Uterus (tissue), 4 donors: ENCODE results near the gene RGL1. TPM values are rescaled to one million over a fixed set of nuclear protein-coding genes. Genes with fewer than 3 reads are reported as not detected.

Source experiments
- DNase-seq, 2 donors: peaks; one replicate each; pipeline ENCODE4 v3.0.0-alpha.2; 2019 to 2020
- H3K27ac ChIP-seq, 2 donors: fragments of 200-600 bp; sonication (generic); 1 replicate in 1 of 2; 2 replicates in 1 of 2; pipeline ENCODE4 v1.5.1; 2016 to 2018
- H3K27me3 ChIP-seq, 2 donors: fragments of 200-600 bp; sonication (generic); one replicate each; pipeline ENCODE4 v1.5.1; 2018 to 2019; ENCODE audit warnings: control low read depth in 1 of 2
- H3K36me3 ChIP-seq, 2 donors: fragments of 200-600 bp; sonication (generic); one replicate each; pipeline ENCODE4 v1.5.1; 2019; ENCODE audit warnings: control low read depth in 1 of 2
- H3K4me1 ChIP-seq, 2 donors: fragments of 200-600 bp; sonication (generic); one replicate each; pipeline ENCODE4 v1.5.1; 2018 to 2019; ENCODE audit warnings: control low read depth in 1 of 2
- H3K4me3 ChIP-seq, 2 donors: fragments of 200-600 bp; sonication (generic); 1 replicate in 1 of 2; 2 replicates in 1 of 2; pipeline ENCODE4 v1.5.1; 2018 to 2019; ENCODE audit warnings: mild to moderate bottlenecking in 1 of 2
- H3K9me3 ChIP-seq, 2 donors: fragments of 200-600 bp; sonication (generic); one replicate each; pipeline ENCODE4 v1.5.1; 2019; ENCODE audit warnings: control low read depth in 1 of 2
- POLR2A ChIP-seq, 2 donors: fragments of 450-650 bp; IDR thresholded peaks; one replicate each; pipeline ENCODE4 v1.6.1; 2016; ENCODE audit warnings: antibody characterized with exemption in 2 of 2, mild to moderate bottlenecking in 1 of 2, moderate library complexity in 1 of 2
- intact Hi-C: fragments of 100-400 bp; cut with DNase I; formaldehyde crosslinking; loops from one replicate; pipeline ENCODE4 v1.15.1; 2023; ENCODE audit warnings: low total_unique reads
- total RNA-seq, 4 donors: library from RNA; depleted of rRNA in 3 of 4; stranded (reverse); fragments of >200 nt in 3 of 4; gene quantifications; one replicate each; pipeline versions ENCODE4 v1.1.0 to v1.2.4, GENCODE V29; 2014 to 2023
- TF ChIP-seq, protein P1 (sequence below), 4 experiments: fragments of 200-600 bp in 2 of 4; fragments of 450-650 bp in 2 of 4; sonication (generic) in 2 of 4; IDR thresholded peaks; one replicate each; pipeline ENCODE4 v1.5.1; 2016 to 2019; ENCODE audit warnings: antibody characterized with exemption in 4 of 4, mild to moderate bottlenecking in 2 of 4, moderate library complexity in 1 of 4
- donor health status: DM: yes; HTN: yes; CAD: no.

RGL1 gene
- total RNA-seq, 4 donors from 2014 or later: 6.9 to 92.9 (median 16.3) TPM

- Histone ChIP-seq H3K27me3 (no peaks in the 10 kb centered on the region), H3K4me3 (no peak overlapping the region), H3K9me3 (no peaks in the 10 kb centered on the region), H3K36me3 (no peaks in the 10 kb centered on the region), H3K4me1 (no peaks in the 10 kb centered on the region), H3K27ac (no peak overlapping the region)
- TF ChIP-seq, protein P1, sequence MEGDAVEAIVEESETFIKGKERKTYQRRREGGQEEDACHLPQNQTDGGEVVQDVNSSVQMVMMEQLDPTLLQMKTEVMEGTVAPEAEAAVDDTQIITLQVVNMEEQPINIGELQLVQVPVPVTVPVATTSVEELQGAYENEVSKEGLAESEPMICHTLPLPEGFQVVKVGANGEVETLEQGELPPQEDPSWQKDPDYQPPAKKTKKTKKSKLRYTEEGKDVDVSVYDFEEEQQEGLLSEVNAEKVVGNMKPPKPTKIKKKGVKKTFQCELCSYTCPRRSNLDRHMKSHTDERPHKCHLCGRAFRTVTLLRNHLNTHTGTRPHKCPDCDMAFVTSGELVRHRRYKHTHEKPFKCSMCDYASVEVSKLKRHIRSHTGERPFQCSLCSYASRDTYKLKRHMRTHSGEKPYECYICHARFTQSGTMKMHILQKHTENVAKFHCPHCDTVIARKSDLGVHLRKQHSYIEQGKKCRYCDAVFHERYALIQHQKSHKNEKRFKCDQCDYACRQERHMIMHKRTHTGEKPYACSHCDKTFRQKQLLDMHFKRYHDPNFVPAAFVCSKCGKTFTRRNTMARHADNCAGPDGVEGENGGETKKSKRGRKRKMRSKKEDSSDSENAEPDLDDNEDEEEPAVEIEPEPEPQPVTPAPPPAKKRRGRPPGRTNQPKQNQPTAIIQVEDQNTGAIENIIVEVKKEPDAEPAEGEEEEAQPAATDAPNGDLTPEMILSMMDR (IDR thresholded peaks at IDR 0.05): no peak
- no peak for TF ChIP-seq POLR2A (IDR thresholded peaks at IDR 0.05)
- intact Hi-C loops: no loop called here
- DNase-seq: no peak
Observed at GRCh38 chr1:183770816-183771128, 34.1 kb upstream of the RGL1 start.

- no peak for DNase-seq
- no peak for TF ChIP-seq POLR2A (IDR thresholded peaks at IDR 0.05)
- TF ChIP-seq, protein P1 (IDR thresholded peaks at IDR 0.05): no peak
Observed at GRCh38 chr1:183773482-183774274, 31.2 kb upstream of the RGL1 start.

GRCh38 chr1:183774938-183775337 lies 30.0 kb upstream of the RGL1 start:
- Histone ChIP-seq H3K4me1 (no peaks in the 10 kb centered on the region), H3K27me3 (no peaks in the 10 kb centered on the region), H3K36me3 (no peaks in the 10 kb centered on the region), H3K4me3 (no peak overlapping the region), H3K9me3 (no peaks in the 10 kb centered on the region), H3K27ac (no peak overlapping the region)
- TF ChIP-seq, protein P1 (IDR thresholded peaks at IDR 0.05): no peak
- TF ChIP-seq POLR2A (IDR thresholded peaks at IDR 0.05): no peak
- intact Hi-C loops: no loop called here
- no peak for DNase-seq

More at GRCh38 chr1:183773482-183774274, 31.2 kb upstream of the RGL1 start:
- H3K9me3 ChIP-seq: no peaks in the 10 kb centered on the region
- H3K27me3 ChIP-seq: no peaks in the 10 kb centered on the region
- no peak overlapping the region for H3K4me3 ChIP-seq
- H3K27ac ChIP-seq: no peak overlapping the region
- intact Hi-C loops: no loop called here
- H3K36me3 ChIP-seq: no peaks in the 10 kb centered on the region
- no peaks in the 10 kb centered on the region for H3K4me1 ChIP-seq

DNA sequence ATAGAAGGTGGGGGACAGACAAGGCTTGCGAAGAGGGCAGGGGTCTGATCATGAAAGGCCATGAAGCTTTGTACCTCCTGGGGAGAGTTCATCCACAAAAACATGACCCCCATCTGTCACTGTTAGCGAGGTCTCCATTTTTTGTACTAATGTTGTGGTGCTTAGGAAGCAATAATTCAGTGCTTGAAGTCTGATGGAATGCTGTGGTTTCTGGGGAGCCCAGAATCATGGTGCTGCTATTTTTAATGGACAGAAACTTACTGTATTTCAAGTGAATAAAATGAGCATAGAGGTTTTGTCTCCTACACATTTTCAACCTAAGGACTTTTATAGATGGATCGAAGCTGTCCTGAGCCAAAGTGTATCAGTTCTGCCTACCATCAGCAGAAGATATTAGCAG lies 28.2 kb upstream of the RGL1 start:
- intact Hi-C loops: no loop called here
- no peaks in the 10 kb centered on the region for H3K27me3 ChIP-seq
- H3K36me3 ChIP-seq: no peaks in the 10 kb centered on the region
- DNase-seq: no peak
- no peaks in the 10 kb centered on the region for H3K9me3 ChIP-seq
- no peak overlapping the region for H3K27ac ChIP-seq
- H3K4me1 ChIP-seq: no peaks in the 10 kb centered on the region
- TF ChIP-seq, protein P1 (IDR thresholded peaks at IDR 0.05): no peak
- no peak for TF ChIP-seq POLR2A (IDR thresholded peaks at IDR 0.05)
- H3K4me3 ChIP-seq: no peak overlapping the region

DNA sequence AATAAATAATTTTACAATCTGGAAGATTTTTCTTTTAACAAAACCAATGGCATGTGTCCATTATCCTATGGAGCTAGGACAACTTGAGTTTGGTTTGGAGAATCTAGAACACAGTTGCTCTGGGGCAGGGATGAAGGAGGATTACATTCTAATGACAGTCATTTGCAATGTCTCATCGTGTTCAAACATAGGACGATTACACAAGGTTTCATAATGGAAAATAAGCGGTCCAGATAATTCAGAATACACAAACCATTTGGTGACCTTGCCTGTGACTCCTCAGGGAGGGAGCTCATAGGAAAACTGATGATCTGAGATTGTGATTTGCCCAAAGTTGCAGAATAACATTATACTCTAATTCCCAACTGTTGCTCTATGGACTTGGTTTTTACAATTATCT lies 27.6 kb upstream of the RGL1 start:
- Histone ChIP-seq H3K9me3 (no peaks in the 10 kb centered on the region), H3K27ac (no peak overlapping the region), H3K4me3 (no peak overlapping the region), H3K27me3 (no peaks in the 10 kb centered on the region), H3K4me1 (no peaks in the 10 kb centered on the region), H3K36me3 (no peaks in the 10 kb centered on the region)
- intact Hi-C loops: no loop called here
- DNase-seq: no peak
- no peak for TF ChIP-seq POLR2A (IDR thresholded peaks at IDR 0.05)
- TF ChIP-seq, protein P1 (IDR thresholded peaks at IDR 0.05): no peak
